T47D (cell line): Measurements from ENCODE around the gene GMDS.

Experiments
- DNase-seq, 2 experiments: peaks; one replicate each; pipeline versions ENCODE4 v3.0.0 to v3.0.0-alpha.2; 2011 to 2012; ENCODE audit warnings: low read depth in 1 of 2, low spot score in 1 of 2
- JUND ChIP-seq: IDR thresholded peaks from 2 replicates; pipeline ENCODE4 v1.6.1; 2012; ENCODE audit warnings: low read depth
- in situ Hi-C: cut with HindIII; loops from 2 replicates; pipeline ENCODE4 v1.10.0; 2016; ENCODE audit warnings: low sequenced_read_pairs, low pct_unique_long_range_greater_than_20kb

Gene GMDS

DNA sequence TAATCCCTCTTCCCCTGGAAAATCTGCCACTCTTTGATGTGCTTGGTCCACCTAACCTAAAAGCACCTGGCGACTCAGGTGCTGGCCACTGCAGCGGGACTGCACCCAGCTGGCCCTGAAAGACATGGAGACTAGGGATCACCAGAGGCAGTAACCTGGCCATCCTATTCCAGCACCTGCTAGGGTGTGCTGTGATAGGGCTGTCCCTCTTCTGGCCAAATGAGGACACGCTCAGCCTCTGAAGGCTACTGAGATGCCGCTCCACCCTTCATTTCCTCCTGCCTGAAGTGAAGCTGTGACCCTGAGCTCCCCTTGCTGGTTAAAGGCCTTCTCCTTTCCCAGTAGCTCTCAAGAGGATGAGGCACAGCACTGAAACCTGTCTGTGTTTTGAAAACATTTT lies 611.3 kb downstream of the GMDS start:
- in situ Hi-C loops, result no loop called here
- DNase-seq, result no peak
- no peak for TF ChIP-seq JUND

GRCh38 chr6:1633366-1634021 lies 611.9 kb downstream of the GMDS start:
- no peak for TF ChIP-seq JUND
- in situ Hi-C loops, result no loop called here
- no peak for DNase-seq

DNA sequence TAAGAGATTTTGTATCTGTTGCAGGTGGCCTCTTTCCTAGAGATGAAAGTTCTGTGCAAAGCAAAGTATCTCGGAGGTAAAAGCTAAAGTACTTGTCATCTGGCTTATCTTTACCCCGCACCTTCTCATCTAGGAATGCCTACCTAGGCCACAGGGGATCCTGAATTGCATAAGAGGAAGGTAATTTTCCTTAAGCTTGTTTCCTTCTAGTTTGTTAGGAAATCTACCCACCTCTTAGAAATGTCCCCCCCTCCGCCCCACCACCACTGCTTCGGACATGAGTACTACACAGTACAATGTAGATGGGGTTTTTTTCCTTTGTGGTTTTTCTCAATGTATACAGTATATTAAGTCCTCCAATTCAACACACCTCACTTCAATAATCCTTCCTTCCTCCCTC lies 614.2 kb downstream of the GMDS start:
- TF ChIP-seq JUND, result no peak
- DNase-seq, result no peak
- in situ Hi-C loops, result no loop called here

- in situ Hi-C loops, result no loop called here
- TF ChIP-seq JUND, result no peak
- no peak for DNase-seq
Observed at GRCh38 chr6:1630771-1631217, 614.6 kb downstream of the GMDS start.

- in situ Hi-C loops, result no loop called here
- DNase-seq, result no peak
- no peak for TF ChIP-seq JUND
Observed at GRCh38 chr6:1630212-1630770, 615.1 kb downstream of the GMDS start.

DNA sequence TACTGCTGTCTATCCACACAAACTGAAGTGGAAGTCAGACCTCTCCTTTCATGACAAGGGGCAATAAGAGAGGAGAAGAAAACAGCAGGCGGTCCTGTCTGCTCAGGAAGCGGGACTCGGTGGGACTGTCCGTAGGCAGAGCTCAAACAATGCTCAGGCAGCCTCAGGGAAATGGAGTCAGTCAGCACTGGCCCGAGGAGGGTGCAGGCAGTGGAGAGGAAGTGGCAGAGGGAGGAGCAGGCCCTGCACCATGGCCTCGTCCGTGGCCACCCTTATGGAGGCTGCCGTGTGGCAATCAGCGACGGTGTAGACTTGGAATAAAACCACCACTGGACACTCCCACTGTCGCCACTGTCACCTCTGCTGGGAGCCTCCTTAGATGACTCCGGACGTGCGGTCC lies 616.1 kb downstream of the GMDS start:
- in situ Hi-C loops, result no loop called here

GRCh38 chr6:1627827-1628560 lies 617.4 kb downstream of the GMDS start:
- in situ Hi-C loops, result no loop called here
- no peak for TF ChIP-seq JUND

More for the DNA sequence above, 616.1 kb downstream of the GMDS start:
- DNase-seq, result no peak
- TF ChIP-seq JUND, result no peak

GRCh38 chr6:1626481-1626880 lies 618.9 kb downstream of the GMDS start:
- in situ Hi-C loops, result no loop called here
- DNase-seq, result no peak
- no peak for TF ChIP-seq JUND

More at GRCh38 chr6:1627827-1628560, 617.4 kb downstream of the GMDS start:
- no peak for DNase-seq

GRCh38 chr6:1625794-1626435 lies 619.5 kb downstream of the GMDS start:
- TF ChIP-seq JUND, result no peak
- in situ Hi-C loops, result no loop called here
- DNase-seq, result no peak

GRCh38 chr6:1624851-1625781 lies 620.3 kb downstream of the GMDS start:
- TF ChIP-seq JUND, result no peak
- DNase-seq, result peak; percentile 42 to 77
- in situ Hi-C loops, result no loop called here

DNA sequence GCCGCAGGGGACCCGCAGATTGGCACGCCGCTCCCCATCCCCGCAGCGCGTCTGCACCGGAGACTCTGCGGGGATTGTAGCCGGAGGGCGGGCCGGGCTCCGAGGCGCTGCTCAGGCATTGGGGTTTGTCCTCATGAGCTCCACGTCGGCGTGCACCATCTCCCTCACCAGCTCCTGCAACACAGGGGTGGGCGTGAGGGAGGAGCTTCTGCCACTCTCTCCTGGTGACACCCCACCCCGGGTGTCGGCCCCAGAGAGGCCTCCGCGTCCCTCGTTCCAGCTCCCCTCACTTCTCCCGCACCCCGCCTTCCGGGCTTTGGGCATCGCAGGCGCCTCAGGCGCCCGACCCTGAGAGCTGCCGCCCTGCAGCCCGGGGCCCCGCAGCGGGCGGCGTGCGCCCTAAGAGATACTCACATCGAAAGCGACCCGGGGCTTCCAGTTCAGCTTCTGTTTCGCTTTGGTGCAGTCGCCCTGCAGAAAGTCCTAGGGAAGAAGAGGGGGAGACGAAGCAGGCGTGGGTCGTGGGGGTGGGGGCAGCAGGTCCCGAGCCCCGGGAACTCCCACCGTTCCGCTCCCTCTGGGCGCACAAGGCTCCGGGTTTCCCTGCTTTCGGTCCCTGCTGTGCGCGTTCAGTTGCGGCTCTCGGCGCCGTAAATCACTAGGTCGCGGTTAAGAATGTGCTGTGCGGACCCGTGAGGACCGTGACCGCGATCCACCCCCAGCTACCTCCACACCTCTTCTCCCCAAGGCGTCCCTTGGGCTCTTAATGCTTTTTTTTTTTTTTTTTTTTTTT lies 621.2 kb downstream of the GMDS start:
- in situ Hi-C loops, result no loop called here
- no peak for TF ChIP-seq JUND

More for the DNA sequence above, 621.2 kb downstream of the GMDS start:
- DNase-seq, result no peak
